HepG2 (cell line): ENCODE results near the gene NCKAP5L. TPM values are rescaled to one million over a fixed set of nuclear protein-coding genes. Genes with fewer than 3 reads are reported as not detected.

Source experiments
- ATAC-seq: fragments of 200-7000 bp; cut with Tn5 transposase; 3 replicates; pipeline ENCODE4 v1.9.1; 2020; ENCODE audit warnings: mild to moderate bottlenecking, moderate library complexity
- BruUV-seq: library from RNA; stranded (reverse); fragments of 400-500 nt; replicated peaks from 2 replicates; lab custom pipeline; 2021; lab: Mats Ljungman, UMichigan
- CTCF ChIA-PET: fragments of 300-600 bp; formaldehyde crosslinking; extraction: SDS; loops from one replicate; lab custom pipeline; 2021; ENCODE audit warnings: low total read pairs, inconsistent platforms, low intra/inter-chr PET ratio; lab: Yijun Ruan, JAX
- POLR2A ChIA-PET: fragments of 350-600 bp; sonication (Branson Sonifier 250); formaldehyde crosslinking; loops from one replicate; lab custom pipeline; 2020; ENCODE audit warnings: antibody characterized with exemption, inconsistent platforms; lab: Yijun Ruan, JAX
- DNase-seq: peaks from one replicate; pipeline ENCODE4 v3.0.0-alpha.2; 2015; ENCODE audit warnings: low spot score
- FAIRE-seq: peaks from 3 replicates; lab custom pipeline; 2011; peaks lifted over from hg19 to GRCh38; lab: Jason Lieb, UNC
- H2AFZ ChIP-seq: one replicate; pipeline ENCODE4 v1.6.1; 2011; ENCODE audit warnings: low read length, inconsistent platforms
- H3K27ac ChIP-seq: fragments of 300-600 bp; 3 replicates; pipeline ENCODE4 v1.8.0; 2011; ENCODE audit warnings: mixed run types, mild to moderate bottlenecking, mixed read lengths, low read length, inconsistent platforms; ENCODE audit not compliant: insufficient read depth; ENCODE audit errors: extremely low read length
- H3K27me3 ChIP-seq, 2 experiments: fragments of 200-600 bp in 1 of 2; 2 replicates in 1 of 2; 3 replicates in 1 of 2; pipeline versions ENCODE4 v1.6.0 to v1.8.0; 2011; ENCODE audit warnings: low read length in 2 of 2, mild to moderate bottlenecking in 2 of 2, moderate library complexity in 2 of 2, inconsistent platforms in 1 of 2; ENCODE audit not compliant: insufficient read depth in 2 of 2, control insufficient read depth in 1 of 2
- H3K36me3 ChIP-seq, 2 experiments: fragments of 200-600 bp in 1 of 2; replicated peaks in 1 of 2; 2 replicates in 1 of 2; 3 replicates in 1 of 2; pipeline versions ENCODE4 v1.5.1 to v1.8.0; 2011; ENCODE audit warnings: low read length in 2 of 2, inconsistent platforms in 1 of 2; ENCODE audit not compliant: insufficient read depth in 2 of 2, control insufficient read depth in 1 of 2
- H3K4me1 ChIP-seq: 2 replicates; pipeline ENCODE4 v1.5.1; 2012; ENCODE audit warnings: low read length, inconsistent platforms; ENCODE audit not compliant: insufficient read depth
- H3K4me2 ChIP-seq: 2 replicates; pipeline ENCODE4 v1.6.0; 2011; ENCODE audit warnings: low read depth, low read length, inconsistent platforms
- H3K4me3 ChIP-seq, 3 experiments: fragments of 200-600 bp in 1 of 3; sonication (generic), shearing (Covaris generic) in 1 of 3; replicated peaks in 1 of 3; 2 replicates each; pipeline ENCODE4 v1.5.1; 2011 to 2016; ENCODE audit warnings: low read length in 3 of 3, inconsistent platforms in 2 of 3, low read depth in 2 of 3, mild to moderate bottlenecking in 2 of 3, control low read depth in 1 of 3, mixed read lengths in 1 of 3; ENCODE audit not compliant: insufficient read depth in 1 of 3
- H3K79me2 ChIP-seq: one replicate; pipeline ENCODE4 v1.6.1; 2011; ENCODE audit warnings: low read length, inconsistent platforms; ENCODE audit not compliant: insufficient read depth
- H3K9ac ChIP-seq: 2 replicates; pipeline ENCODE4 v1.6.0; 2011; ENCODE audit warnings: mild to moderate bottlenecking, low read depth, low read length, inconsistent platforms; ENCODE audit not compliant: insufficient read depth
- H3K9me3 ChIP-seq: 2 replicates; pipeline ENCODE4 v1.5.1; 2012; ENCODE audit warnings: mild to moderate bottlenecking, low read length
- H4K20me1 ChIP-seq: 2 replicates; pipeline ENCODE4 v1.6.0; 2011; ENCODE audit warnings: inconsistent platforms, mild to moderate bottlenecking, low read length, moderate library complexity; ENCODE audit not compliant: insufficient read depth
- MAFF ChIP-seq: IDR thresholded peaks from 2 replicates; pipeline ENCODE4 v1.6.1; 2011; ENCODE audit warnings: low read depth, low read length, improper control_type of control experiment
- MAFK ChIP-seq, 2 experiments: IDR thresholded peaks in 1 of 2; conservative IDR thresholded peaks in 1 of 2; 2 replicates each; pipeline ENCODE4 v1.6.1; 2011; ENCODE audit warnings: improper control_type of control experiment in 2 of 2, low read length in 2 of 2
- RARG ChIP-seq: sonication (generic); formaldehyde crosslinking; IDR thresholded peaks from 2 replicates; pipeline ENCODE4 v1.4.0; 2020; ENCODE audit warnings: low read depth, mild to moderate bottlenecking, missing genetic modification reagents
- WGBS: methylation state at CpG from one replicate; pipeline ENCODE4 v1.1.6; 2017; ENCODE audit warnings: low lambda C conversion rate; 5-methylcytosine and 5-hydroxymethylcytosine counted together
- in situ Hi-C: cut with HindIII; loops from 2 replicates; pipeline ENCODE4 v1.10.0; 2017; ENCODE audit warnings: low pct_unique_long_range_greater_than_20kb; ENCODE audit not compliant: extremely low pct_ligation_motif_present
- intact Hi-C: fragments of 100-400 bp; cut with micrococcal nuclease; formaldehyde crosslinking; loops from one replicate; pipeline ENCODE4 v1.10.0; 2022; ENCODE audit not compliant: unreplicated experiment
- polyA plus RNA-seq, 8 experiments: library from polyadenylated mRNA; depleted of rRNA in 3 of 8; stranded (reverse) in 7 of 8; unstranded in 1 of 8; fragments of >200 nt; fragmentation: Illumina TruSeq in 4 of 8; extraction: Trizol in 4 of 8; gene quantifications; 2 replicates each; pipeline versions ENCODE4 v1.2.1 to v1.2.3, GENCODE V29; 2011 to 2016; ENCODE audit warnings: low read depth in 4 of 8, missing spikeins in 1 of 8, mixed read lengths in 1 of 8; ENCODE audit not compliant: insufficient read depth in 1 of 8
- total RNA-seq, 5 experiments: library from RNA; depleted of rRNA; stranded (reverse); fragments of >200 nt; fragmentation: Illumina TruSeq; extraction: Trizol; gene quantifications; 2 replicates each; pipeline ENCODE4 v1.2.3, GENCODE V29; 2016; ENCODE audit warnings: low read depth in 1 of 5
- TF ChIP-seq, protein P1 (sequence below), 2 experiments: IDR thresholded peaks; 2 replicates each; pipeline ENCODE4 v1.6.1; 2011 to 2012; ENCODE audit warnings: low read length in 2 of 2, borderline replicate concordance in 1 of 2, low read depth in 1 of 2, mild to moderate bottlenecking in 1 of 2, moderate library complexity in 1 of 2
- TF ChIP-seq, protein P2 (sequence below): sonication (generic); formaldehyde crosslinking; IDR thresholded peaks from 2 replicates; pipeline ENCODE4 v1.5.0; 2020; ENCODE audit warnings: missing genetic modification reagents

The NCKAP5L gene
- total and polyA plus RNA-seq, 2 of the 13 experiments (the other 11 are each of a cell fraction or from before 2014, with no cell fraction given): 4.1 to 9.0 TPM

DNA sequence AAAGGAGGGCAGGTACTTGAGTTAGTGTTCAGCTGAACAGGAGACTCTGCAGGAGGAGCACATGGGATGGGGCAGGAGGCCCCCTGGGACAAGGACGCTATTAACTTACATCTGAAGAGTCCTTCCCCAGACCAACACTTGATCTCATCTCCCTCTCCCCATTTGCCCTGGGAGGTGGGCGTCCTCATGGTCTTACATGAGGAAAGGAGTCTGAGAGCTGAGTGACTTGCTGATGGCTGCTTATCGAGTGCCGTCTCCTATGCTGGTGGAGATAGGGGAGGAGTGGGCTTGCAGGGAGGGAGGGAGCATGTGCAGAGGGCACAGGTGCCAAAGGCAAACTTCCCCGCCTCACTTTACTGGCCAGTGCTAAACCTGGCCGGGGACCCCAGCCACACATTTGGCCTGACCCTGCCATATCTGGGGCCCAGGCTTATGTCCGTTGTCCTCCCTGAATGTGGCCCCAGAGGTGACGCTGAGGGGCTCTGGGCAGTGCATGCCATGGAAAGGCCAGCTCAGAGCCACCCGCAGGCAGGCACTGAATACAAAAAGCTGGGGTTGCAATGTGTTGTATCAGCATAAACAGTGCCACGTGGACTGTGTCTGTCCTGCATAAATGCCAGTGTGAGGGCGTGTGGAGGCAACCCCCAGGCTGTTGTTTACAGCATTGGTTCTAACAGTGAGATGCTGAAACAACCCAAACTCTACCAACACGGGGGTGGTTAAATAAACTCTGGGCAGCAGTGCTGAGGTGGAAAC lies 46.1 kb upstream of the NCKAP5L start:
- no TSS peak for BruUV-seq
- Histone ChIP-seq H2AFZ (no peak overlapping the region), H3K4me2 (no peak overlapping the region), H3K9me3 (peaks cover 15% of the 10 kb centered on the region), H3K36me3 (no peaks in the 10 kb centered on the region), H3K27me3 (peaks cover 0 to 25% of the 10 kb centered on the region in 2 experiments; a peak in 2 of 5 replicates), H4K20me1 (no peaks in the 10 kb centered on the region), H3K9ac (no peak overlapping the region), H3K4me1 (0 out of 2 replicates have a peak, but pooled peaks cover under 1% of the 10 kb centered on the region), H3K27ac (no peak overlapping the region), H3K79me2 (no peaks in the 10 kb centered on the region), H3K4me3 (no peak overlapping the region)
- intact Hi-C loops (no loop called here), in situ Hi-C loops (no loop called here)
- ATAC-seq: no peak
- DNase-seq: no peak
- ChIA-PET CTCF (no interaction called here), POLR2A (no interaction called here)
- TF ChIP-seq, protein P1, sequence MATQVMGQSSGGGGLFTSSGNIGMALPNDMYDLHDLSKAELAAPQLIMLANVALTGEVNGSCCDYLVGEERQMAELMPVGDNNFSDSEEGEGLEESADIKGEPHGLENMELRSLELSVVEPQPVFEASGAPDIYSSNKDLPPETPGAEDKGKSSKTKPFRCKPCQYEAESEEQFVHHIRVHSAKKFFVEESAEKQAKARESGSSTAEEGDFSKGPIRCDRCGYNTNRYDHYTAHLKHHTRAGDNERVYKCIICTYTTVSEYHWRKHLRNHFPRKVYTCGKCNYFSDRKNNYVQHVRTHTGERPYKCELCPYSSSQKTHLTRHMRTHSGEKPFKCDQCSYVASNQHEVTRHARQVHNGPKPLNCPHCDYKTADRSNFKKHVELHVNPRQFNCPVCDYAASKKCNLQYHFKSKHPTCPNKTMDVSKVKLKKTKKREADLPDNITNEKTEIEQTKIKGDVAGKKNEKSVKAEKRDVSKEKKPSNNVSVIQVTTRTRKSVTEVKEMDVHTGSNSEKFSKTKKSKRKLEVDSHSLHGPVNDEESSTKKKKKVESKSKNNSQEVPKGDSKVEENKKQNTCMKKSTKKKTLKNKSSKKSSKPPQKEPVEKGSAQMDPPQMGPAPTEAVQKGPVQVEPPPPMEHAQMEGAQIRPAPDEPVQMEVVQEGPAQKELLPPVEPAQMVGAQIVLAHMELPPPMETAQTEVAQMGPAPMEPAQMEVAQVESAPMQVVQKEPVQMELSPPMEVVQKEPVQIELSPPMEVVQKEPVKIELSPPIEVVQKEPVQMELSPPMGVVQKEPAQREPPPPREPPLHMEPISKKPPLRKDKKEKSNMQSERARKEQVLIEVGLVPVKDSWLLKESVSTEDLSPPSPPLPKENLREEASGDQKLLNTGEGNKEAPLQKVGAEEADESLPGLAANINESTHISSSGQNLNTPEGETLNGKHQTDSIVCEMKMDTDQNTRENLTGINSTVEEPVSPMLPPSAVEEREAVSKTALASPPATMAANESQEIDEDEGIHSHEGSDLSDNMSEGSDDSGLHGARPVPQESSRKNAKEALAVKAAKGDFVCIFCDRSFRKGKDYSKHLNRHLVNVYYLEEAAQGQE (IDR thresholded peaks at IDR 0.05; ENCODE audit: borderline replicate concordance in 1 of 2, low read depth in 1 of 2, low read length in 2 of 2): no peak
- TF ChIP-seq MAFF (peak; percentile 70), RARG (no peak), MAFK (conservative IDR thresholded peaks at IDR 0.05 in 1 of 2, IDR thresholded peaks at IDR 0.05 in 1 of 2; ENCODE audit: low read length in 2 of 2) (peak; percentile 76 to 82)
- TF ChIP-seq, protein P2, sequence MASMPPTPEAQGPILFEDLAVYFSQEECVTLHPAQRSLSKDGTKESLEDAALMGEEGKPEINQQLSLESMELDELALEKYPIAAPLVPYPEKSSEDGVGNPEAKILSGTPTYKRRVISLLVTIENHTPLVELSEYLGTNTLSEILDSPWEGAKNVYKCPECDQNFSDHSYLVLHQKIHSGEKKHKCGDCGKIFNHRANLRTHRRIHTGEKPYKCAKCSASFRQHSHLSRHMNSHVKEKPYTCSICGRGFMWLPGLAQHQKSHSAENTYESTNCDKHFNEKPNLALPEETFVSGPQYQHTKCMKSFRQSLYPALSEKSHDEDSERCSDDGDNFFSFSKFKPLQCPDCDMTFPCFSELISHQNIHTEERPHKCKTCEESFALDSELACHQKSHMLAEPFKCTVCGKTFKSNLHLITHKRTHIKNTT (CRISPR knock-in tag): no peak
- no peak for FAIRE-seq
- 0% methylated on average over 5 of the region's 12 CpGs for WGBS
